Fibroblast of the aortic adventitia (primary cell): ENCODE results near the gene TMCC2. TPM values are rescaled to one million over a fixed set of nuclear protein-coding genes. Genes with fewer than 3 reads are reported as not detected.
"Not testable (repeated sequence)": the region's sequence is repeated elsewhere in the genome, so short reads cannot be mapped to it uniquely, and the experiment has no call there.

Experiments
- DNase-seq: peaks from one replicate; pipeline ENCODE4 v3.0.0-alpha.2; 2010; ENCODE audit warnings: low read depth
- H3K4me3 ChIP-seq: 2 replicates; pipeline ENCODE4 v1.5.1; 2011; ENCODE audit warnings: low read depth, mild to moderate bottlenecking, control low read depth, low read length, moderate library complexity
- CTCF ChIP-seq: IDR thresholded peaks from 2 replicates; pipeline ENCODE4 v1.5.1; 2011; ENCODE audit warnings: mild to moderate bottlenecking, low read length, control low read depth, inconsistent platforms; ENCODE audit not compliant: insufficient read depth
- total RNA-seq: library from RNA; depleted of rRNA; stranded (reverse); fragments of >200 nt; gene quantifications from 2 replicates; pipeline ENCODE4 v1.2.3, GENCODE V29; 2012; ENCODE audit warnings: low replicate concordance

TMCC2 gene
- total RNA-seq, 1 donor, result 2.5 TPM

- no peak for DNase-seq
- TF ChIP-seq CTCF, result no peak
- no peak overlapping the region for H3K4me3 ChIP-seq
Measured at GRCh38 chr1:205230982-205231381, 3.2 kb downstream of the TMCC2 start.

- no peak overlapping the region for H3K4me3 ChIP-seq
- no peak for DNase-seq
- TF ChIP-seq CTCF, result no peak
Measured at GRCh38 chr1:205232127-205232820, 4.5 kb downstream of the TMCC2 start.

GRCh38 chr1:205232945-205233397 is 5.2 kb downstream of the TMCC2 start:
- DNase-seq, result no peak
- TF ChIP-seq CTCF, result no peak
- H3K4me3 ChIP-seq, result no peak overlapping the region

GRCh38 chr1:205233986-205234385 is 6.2 kb downstream of the TMCC2 start:
- not testable (repeated sequence) for H3K4me3 ChIP-seq, DNase-seq

- no peak for TF ChIP-seq CTCF
- DNase-seq, result no peak
- no peak overlapping the region for H3K4me3 ChIP-seq
Measured at GRCh38 chr1:205235951-205236350, 8.2 kb downstream of the TMCC2 start.

- no peak overlapping the region for H3K4me3 ChIP-seq
- no peak for TF ChIP-seq CTCF
- no peak for DNase-seq
Measured at GRCh38 chr1:205236526-205236925, 8.8 kb downstream of the TMCC2 start.

- H3K4me3 ChIP-seq, result no peak overlapping the region
- TF ChIP-seq CTCF, result no peak
- DNase-seq, result no peak
Measured at GRCh38 chr1:205236951-205237475, 9.3 kb downstream of the TMCC2 start.
